G401 (cell line): Measurements from ENCODE around the gene AP1M2. TPM values are rescaled to one million over a fixed set of nuclear protein-coding genes. Genes with fewer than 3 reads are reported as not detected.
"Not testable (repeated sequence)": the region's sequence is repeated elsewhere in the genome, so short reads cannot be mapped to it uniquely, and the experiment has no call there.

Experiments used
- DNase-seq: peaks from one replicate; pipeline ENCODE4 v3.0.0-alpha.2; 2015; ENCODE audit warnings: low spot score
- in situ Hi-C: cut with HindIII; loops from 2 replicates; pipeline ENCODE4 v1.10.0; 2016; ENCODE audit warnings: low sequenced_read_pairs, mixed read lengths
- total RNA-seq: library from RNA; depleted of rRNA; stranded (reverse); fragments of >200 nt; shearing (Covaris generic); gene quantifications from 2 replicates; pipeline ENCODE4 v1.2.3, GENCODE V29; 2014

Gene AP1M2
- total RNA-seq, 1 experiment from 2014 or later, result 80.7 TPM

GRCh38 chr19:10567656-10568055 is 19.5 kb downstream of the AP1M2 start:
- in situ Hi-C loops, result no loop called here
- DNase-seq, result no peak

DNA sequence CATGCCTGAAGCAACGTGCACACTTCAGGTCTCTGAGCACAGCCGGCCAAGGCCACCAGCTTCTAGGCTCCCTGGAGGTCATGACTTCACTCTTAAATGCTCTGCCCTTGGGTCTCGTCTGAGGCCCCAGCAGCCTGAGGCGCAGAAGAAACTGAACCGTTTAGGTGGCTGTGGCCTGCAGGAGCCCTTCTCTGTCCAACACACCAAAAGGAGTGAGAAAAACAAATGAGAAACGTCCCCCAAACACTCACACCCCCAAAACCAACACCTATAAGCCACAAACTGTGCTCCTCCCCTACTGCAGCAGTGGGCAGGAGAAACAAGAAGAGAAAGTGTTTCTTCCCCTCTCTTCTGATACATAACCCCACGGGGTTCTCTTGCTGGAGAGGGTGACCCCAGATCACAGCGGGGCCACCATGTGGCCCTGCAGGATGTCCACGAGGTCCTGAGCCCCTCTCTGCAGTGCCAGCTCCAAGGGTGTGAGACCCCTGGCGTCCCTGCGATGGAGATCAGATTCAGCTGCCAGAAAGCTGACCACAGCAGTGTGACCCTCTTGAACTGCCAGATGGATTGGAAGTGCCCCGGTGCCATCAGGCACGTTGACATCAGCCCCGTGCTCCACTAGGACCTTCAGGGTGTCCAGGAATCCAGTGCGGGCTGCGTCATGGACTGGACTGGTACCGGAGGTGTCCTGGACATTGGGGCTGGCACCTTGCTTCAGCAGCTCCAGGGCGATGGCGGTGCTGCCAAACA is 20.3 kb downstream of the AP1M2 start:
- in situ Hi-C loops, result no loop called here
- DNase-seq, result no peak

DNA sequence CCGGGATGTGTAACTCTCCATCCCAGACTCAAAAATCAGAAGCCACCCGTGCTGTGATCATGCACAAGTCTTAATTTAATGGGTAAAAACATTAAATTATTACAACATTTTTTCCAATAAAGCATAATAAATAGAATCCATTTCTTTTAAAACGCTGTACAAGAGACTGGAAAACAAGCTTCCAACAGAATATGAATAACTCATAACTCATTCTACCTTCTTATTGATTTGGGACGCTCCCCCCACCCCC is 20.8 kb downstream of the AP1M2 start:
- in situ Hi-C loops, result no loop called here
- no peak for DNase-seq

DNA sequence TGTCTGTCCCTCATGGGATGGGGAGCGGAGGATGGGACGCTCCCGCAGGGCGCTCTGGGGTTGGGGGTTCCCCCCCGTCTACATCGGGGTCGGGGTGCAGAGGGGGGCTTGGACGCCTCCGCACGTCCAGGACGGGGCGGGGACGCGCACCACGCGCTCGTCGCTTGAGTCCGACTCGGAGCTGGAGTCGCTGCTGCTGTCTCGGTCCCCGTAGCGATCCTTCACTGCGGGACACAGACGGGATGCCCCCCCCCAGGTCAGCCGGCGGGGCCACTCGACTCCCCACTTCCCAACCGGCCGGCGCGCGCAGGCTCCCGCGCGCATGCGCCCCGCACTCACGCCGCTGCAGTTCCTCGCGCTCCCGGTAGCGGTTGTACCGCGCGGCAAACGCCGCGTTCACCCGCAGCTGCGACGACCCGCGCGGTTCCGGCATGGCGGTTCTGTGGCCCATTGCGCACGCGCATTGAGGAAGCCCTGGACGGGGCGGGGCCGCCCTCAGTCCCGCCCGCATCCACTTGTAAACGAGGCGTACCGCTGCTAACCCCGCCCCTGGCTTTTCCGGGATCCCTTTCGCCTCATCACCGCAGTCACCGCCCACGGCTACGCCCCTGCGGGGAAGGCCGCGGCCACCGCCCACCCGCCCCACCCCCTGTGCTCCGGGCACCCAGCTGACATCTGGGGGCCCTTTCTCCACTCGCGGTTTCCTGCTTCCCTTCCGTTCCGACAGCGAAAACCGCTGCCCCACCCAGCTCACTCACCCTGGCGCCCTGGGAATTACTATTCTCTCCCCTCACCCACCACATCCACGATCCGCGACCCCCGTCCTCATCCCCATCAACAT is 21.3 kb downstream of the AP1M2 start, which contains the start of gene KRI1:
TSS of gene KRI1 (minus strand) at position 444 of the 841 bp plus-strand sequence. CDS start at position 433, 11 bp downstream.
- in situ Hi-C loops, result no loop called here
- peak; percentile 94 for DNase-seq

DNA sequence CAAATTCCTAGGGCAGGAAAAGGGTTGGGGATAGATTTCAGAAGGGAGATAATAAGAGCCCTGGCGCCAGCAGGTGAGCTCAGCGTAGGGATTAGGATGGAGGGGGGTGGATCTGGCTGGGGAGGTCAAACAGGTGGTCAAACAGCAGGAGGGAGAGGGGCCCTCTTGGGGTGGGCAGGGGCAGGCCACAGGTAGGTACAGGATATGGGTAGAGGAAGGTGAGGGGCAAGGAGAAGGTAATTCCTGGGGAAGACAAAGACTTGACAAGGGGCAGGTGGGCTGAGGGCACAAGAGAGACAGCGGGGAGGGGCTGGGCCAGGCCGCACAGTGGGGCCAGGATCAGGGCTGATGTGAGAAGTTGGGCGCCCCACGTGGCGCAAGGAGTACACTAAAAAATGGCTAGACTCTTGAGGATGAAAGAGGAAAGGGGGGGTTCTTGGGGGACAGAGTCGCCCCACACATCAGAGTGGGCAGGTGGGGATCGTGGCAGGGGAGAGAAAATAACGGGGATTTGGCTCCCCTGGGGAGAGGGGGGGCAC is 22.0 kb downstream of the AP1M2 start:
- DNase-seq, result peak; percentile 39
- in situ Hi-C loops, result no loop called here

DNA sequence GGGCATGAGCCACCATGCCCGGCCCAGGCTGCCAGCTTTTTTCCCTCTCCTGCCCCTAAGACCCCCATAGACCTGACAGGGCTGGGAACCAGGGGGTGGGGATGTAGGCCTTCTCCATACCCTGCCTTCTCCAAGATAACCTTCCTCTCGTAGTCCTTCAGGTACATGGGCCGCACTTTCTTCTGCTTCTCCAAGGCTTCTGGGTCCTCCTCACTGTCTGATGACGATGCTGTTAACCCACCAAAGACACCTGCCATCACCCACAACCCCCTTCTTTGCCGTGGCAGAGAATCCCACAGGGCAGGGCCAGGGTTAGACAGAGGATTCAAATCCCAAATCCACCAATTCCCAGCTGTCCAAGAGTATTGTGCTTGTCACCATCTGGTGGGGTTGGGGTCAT is 24.5 kb downstream of the AP1M2 start:
- in situ Hi-C loops, result no loop called here

GRCh38 chr19:10560154-10560553 is 27.0 kb downstream of the AP1M2 start:
- no peak for DNase-seq
- in situ Hi-C loops, result no loop called here

More for the DNA sequence above, 24.5 kb downstream of the AP1M2 start:
- no peak for DNase-seq

GRCh38 chr19:10557603-10558197 is 29.4 kb downstream of the AP1M2 start:
- in situ Hi-C loops, result no loop called here
- no peak for DNase-seq

- in situ Hi-C loops, result no loop called here
- no peak for DNase-seq
These were observed 31.5 kb downstream of the AP1M2 start for GRCh38 chr19:10555610-10555973.

DNA sequence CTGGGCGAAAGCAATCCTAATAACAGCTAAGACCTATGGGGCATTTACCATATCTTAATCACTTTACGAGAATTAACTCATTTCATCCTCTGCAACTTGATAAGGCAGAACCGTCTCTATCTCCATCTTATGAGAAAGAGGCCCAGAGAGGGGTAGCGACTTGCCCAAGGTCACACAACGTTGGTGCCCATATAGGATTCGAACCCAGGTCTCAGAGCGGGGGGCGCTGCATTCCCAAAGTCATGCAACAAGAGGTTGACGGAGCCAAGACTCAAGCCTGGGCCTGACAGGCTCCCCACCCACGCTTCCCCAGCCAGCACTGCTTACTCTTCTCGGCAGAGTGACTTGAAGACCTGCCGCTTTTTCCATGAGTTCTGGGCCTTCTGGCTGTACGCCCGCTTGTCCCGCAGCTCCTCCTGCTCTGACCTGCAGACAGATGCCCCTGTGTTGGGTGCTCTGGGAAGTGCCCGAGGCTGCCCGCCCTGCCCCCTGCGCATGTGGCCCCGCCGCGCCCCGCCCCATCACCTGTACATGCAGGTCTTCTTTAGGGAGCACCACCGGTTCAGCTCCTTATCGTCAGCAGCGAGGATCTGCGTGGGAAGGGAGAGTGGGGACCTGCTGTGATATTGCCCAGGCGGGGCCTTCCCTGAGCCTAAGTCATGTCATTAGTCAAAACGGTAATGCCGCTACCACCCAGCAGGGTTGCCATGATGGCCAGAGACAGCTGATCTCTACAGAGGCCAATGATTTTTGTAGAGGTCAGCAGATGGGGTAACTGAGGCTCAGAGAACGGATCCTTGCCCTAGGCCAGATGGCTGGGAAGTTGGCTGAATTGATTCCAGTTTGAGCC is 32.1 kb downstream of the AP1M2 start:
- in situ Hi-C loops, result no loop called here
- no peak for DNase-seq

DNA sequence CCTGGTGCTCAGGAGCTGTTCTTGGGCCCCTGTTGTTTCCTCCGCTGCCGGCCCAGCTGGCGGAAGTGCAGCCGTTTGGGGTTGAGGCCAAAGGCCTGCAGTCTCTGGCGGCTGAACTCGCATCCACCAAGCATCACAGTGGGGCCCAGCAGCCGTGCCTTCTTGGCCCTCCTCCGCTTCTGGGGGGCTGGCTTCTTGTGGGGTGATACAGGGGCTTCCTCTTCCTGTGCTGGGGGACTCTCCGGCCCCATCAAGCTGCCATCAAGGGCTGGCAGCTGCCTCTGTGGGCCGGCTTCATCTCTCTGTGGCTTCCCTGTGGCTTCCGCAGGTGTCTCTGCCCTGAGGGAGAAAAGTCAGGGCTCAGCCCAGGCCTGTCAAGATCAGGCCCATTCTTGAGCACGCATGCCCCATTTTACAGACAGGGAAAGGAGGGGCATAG is 33.1 kb downstream of the AP1M2 start:
- DNase-seq, result no peak
- in situ Hi-C loops, result no loop called here

DNA sequence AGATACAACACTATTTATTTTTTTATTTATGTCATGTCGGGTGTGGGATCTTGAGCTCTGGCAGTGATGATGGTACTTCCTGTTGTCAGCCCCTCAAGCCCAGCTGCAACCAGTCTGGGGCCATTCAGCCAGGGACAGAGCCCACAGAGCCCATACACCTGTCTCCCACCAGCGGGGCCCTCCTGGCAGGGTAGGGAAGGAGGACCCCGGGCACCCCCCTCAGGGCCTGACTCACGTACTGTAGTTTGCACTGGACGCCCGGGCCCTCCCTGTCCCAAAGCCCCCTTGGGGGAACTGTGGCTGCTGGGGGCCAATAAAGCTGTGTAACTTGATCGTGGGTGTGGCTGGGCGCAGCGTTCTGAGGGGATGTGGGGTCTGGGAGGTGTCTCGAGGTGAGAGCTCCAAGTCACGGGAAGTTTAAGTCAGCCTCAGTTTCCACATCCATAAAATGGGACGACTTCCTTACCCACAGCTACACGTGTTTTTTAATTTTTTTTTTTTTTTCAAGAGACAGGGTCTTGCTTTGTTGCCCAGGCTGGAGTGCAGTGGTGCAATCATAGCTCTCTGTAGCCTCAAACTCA is 33.9 kb downstream of the AP1M2 start:
- no peak for DNase-seq
- in situ Hi-C loops, result no loop called here

DNA sequence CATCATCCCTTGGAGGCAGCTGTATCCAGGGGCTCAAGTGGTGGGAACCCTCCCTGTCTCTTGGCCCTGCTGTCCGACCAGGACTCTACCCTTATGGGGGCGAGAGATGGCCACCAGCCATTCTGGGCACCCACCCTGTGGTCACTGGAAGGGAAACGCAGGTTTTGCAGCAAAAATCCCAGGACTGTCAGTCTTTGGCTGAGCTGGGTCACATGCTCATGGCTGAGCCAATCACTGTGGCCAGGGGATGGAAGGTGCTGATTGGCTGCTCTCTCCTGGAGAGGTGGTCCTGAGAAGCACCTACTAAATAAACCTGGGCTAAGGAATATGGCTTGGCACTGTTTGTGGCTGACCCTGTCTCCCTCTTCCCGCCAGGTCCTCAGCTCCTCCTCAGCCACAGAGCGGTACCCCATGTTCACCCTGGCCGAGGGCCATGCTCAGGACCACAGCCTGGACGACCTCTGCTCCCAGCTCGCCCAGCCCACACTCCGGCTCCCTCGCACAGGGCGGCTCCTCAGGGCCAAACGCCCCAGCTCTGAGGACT is 34.5 kb downstream of the AP1M2 start:
- no peak for DNase-seq
- in situ Hi-C loops, result no loop called here

DNA sequence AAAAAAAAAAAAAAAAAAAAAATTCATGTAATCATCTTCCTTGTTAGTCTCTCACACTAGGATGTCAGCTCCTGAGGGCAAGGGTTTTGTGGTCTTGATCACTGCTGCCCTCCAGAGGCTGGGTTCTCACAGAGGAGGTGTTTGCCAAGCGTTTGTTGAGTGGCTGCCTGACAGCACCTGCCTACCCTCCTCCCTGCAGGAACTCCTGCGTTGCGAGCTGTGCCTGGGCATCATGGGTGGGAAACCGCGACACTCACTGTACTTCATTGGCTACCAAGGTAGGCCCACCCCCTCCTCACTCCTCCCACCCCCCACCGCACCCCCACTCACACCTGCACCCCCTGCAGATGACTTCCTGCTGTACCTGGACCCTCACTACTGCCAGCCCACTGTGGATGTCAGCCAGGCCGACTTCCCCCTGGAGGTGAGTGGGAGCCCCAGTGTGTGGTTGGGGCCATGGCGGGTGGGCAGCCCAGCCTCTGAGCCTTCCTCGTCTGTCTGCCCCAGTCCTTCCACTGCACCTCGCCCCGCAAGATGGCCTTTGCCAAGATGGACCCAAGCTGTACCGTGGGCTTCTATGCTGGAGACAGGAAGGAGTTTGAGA is 35.3 kb downstream of the AP1M2 start:
- in situ Hi-C loops, result no loop called here
- DNase-seq, result no peak

DNA sequence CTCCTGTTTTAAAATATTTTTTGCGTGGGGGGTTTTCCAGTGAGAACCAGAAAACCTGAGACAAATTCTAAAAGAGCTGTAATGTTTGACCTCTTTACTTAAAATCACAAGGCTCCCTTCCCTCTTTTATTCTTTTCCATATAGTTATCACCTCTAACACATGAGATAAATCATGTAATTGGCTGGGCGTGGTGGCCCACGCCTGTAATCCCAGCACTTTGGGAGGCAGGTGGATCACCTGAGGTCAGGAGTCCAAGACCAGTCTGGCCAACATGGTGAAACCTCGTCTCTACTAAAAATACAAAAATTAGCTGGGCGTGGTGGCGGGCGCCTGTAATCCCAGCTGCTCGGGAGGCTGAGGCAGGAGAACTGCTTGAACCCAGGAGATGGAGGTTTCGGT is 36.1 kb downstream of the AP1M2 start:
- DNase-seq, in situ Hi-C loops: not testable (repeated sequence)

- in situ Hi-C loops, result no loop called here
- no peak for DNase-seq
These were observed 36.8 kb downstream of the AP1M2 start for GRCh38 chr19:10550336-10550735.

- no peak for DNase-seq
- in situ Hi-C loops, result no loop called here
These were observed 37.4 kb downstream of the AP1M2 start for GRCh38 chr19:10549733-10550132.

DNA sequence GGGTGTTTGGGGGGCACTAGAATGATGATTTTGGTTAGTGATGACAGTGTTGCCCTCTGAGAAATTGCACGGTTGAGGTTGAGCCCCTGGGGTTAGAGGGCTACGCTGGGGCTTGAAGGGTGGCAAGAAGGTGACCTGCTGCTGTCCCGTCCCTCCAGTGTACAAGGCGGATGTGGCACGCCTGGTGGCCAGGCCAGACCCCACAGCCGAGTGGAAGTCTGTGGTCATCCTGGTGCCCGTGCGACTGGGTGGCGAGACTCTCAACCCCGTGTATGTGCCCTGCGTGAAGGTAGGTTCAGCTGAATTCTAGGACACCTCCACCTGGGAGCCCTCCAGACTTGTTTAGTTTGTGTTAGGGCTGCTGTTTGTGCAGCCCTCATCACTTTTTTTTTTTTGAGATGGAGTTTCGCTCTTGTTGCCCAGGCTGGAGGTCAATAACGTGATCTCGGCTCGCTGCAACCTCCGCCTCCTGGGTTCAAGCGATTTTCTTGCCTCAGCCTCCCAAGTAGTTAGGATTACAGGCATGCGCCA is 38.3 kb downstream of the AP1M2 start:
- no peak for DNase-seq
- in situ Hi-C loops, result no loop called here
